GM15510 (cell line): ENCODE data around the gene RNF151.

ENCODE experiments used
- POLR2A ChIP-seq: IDR thresholded peaks from 3 replicates; pipeline ENCODE4 v1.6.1; 2011; ENCODE audit warnings: borderline replicate concordance; ENCODE audit not compliant: insufficient read length; ENCODE audit errors: extremely low read depth

RNF151 gene

GRCh38 chr16:1980030-1980769, 13.5 kb downstream of the RNF151 start:
- TF ChIP-seq POLR2A: no peak

GRCh38 chr16:1980770-1981087, 14.1 kb downstream of the RNF151 start:
- TF ChIP-seq POLR2A: no peak

GRCh38 chr16:1981398-1981836, 14.8 kb downstream of the RNF151 start, which contains the start of gene NOXO1:
Gene NOXO1, minus strand, starts transcription at chr16:1981469. Its CDS starts 290 bp downstream, at chr16:1981179.
- no peak for TF ChIP-seq POLR2A

GRCh38 chr16:1982013-1982433, 15.4 kb downstream of the RNF151 start:
- no peak for TF ChIP-seq POLR2A

- no peak for TF ChIP-seq POLR2A
Observed at GRCh38 chr16:1982991-1983543, 16.4 kb downstream of the RNF151 start.

GRCh38 chr16:1983544-1984346, 17.1 kb downstream of the RNF151 start, which contains the start of gene GFER:
Gene GFER, plus strand, starts transcription at chr16:1984193. Its CDS starts 26 bp downstream, at chr16:1984219.
- TF ChIP-seq POLR2A: peak; percentile 96

- no peak for TF ChIP-seq POLR2A
Observed at GRCh38 chr16:1984347-1985225, 17.9 kb downstream of the RNF151 start.

GRCh38 chr16:1985466-1986150, 19.0 kb downstream of the RNF151 start:
- TF ChIP-seq POLR2A: no peak

GRCh38 chr16:1987198-1987597, 20.5 kb downstream of the RNF151 start:
- TF ChIP-seq POLR2A: no peak

- TF ChIP-seq POLR2A: peak; percentile 7
Observed at GRCh38 chr16:1989209-1990100, 22.8 kb downstream of the RNF151 start, which contains the start of gene SYNGR3. Gene SYNGR3, plus strand, starts transcription at chr16:1989970. Its CDS starts 133 bp downstream, at chr16:1990103.

GRCh38 chr16:1990101-1990350, 23.4 kb downstream of the RNF151 start:
- no peak for TF ChIP-seq POLR2A

GRCh38 chr16:1990351-1991134, 23.9 kb downstream of the RNF151 start:
- peak; percentile 15 for TF ChIP-seq POLR2A
